ENCODE measurements around the gene PLEKHG2.

DNA sequence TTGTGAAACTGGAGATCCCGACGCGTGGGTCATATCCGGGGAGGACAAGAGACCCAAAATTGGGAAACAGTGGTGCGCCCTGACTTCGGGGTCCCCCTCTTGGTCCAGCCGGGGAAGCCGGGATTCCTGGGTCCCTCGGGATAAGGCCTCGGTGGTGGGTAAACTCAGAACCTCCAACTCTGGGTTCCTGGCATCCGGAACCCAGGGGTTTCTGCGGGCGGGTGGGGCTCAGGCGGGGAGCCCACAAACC lies 5.1 kb upstream of the PLEKHG2 start:
- TF ChIP-seq, protein P1, sequence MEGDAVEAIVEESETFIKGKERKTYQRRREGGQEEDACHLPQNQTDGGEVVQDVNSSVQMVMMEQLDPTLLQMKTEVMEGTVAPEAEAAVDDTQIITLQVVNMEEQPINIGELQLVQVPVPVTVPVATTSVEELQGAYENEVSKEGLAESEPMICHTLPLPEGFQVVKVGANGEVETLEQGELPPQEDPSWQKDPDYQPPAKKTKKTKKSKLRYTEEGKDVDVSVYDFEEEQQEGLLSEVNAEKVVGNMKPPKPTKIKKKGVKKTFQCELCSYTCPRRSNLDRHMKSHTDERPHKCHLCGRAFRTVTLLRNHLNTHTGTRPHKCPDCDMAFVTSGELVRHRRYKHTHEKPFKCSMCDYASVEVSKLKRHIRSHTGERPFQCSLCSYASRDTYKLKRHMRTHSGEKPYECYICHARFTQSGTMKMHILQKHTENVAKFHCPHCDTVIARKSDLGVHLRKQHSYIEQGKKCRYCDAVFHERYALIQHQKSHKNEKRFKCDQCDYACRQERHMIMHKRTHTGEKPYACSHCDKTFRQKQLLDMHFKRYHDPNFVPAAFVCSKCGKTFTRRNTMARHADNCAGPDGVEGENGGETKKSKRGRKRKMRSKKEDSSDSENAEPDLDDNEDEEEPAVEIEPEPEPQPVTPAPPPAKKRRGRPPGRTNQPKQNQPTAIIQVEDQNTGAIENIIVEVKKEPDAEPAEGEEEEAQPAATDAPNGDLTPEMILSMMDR (IDR thresholded peaks at IDR 0.05), result no peak
- no peak for TF ChIP-seq POLR2AphosphoS5 (IDR thresholded peaks at IDR 0.05)
